ENCODE measurements around the gene FREM1.

GRCh38 chr9:14829204-14829603 lies 81.0 kb downstream of the FREM1 start:
- TF ChIP-seq CTCF (IDR thresholded peaks at IDR 0.05) (no peak), POLR2A (IDR thresholded peaks at IDR 0.05) (no peak), POLR2AphosphoS5 (IDR thresholded peaks at IDR 0.05; ENCODE audit: insufficient read depth in 1 of 2, low read depth in 1 of 2) (no peak)
